CD8-positive, alpha-beta memory T cell (primary cell): ENCODE measurements around the gene PTPN14. TPM values are rescaled to one million over a fixed set of nuclear protein-coding genes. Genes with fewer than 3 reads are reported as not detected.

Source experiments
- CTCF ChIA-PET: fragments of 350-600 bp; sonication (Branson Sonifier 250); formaldehyde crosslinking; loops from one replicate; lab custom pipeline; 2021; ENCODE audit warnings: antibody characterized with exemption; lab: Charles Lee
- POLR2A ChIA-PET: fragments of 350-600 bp; sonication (Branson Sonifier 250); formaldehyde crosslinking; loops from one replicate; lab custom pipeline; 2021; ENCODE audit warnings: antibody characterized with exemption; lab: Charles Lee
- DNase-seq, 5 donors: peaks; one replicate each; pipeline versions ENCODE4 v3.0.0 to v3.0.0-alpha.2; 2020 to 2022; ENCODE audit warnings: mixed read lengths in 1 of 5
- H3K27ac ChIP-seq: one replicate; pipeline ENCODE4 v1.7.0; 2013; ENCODE audit warnings: low read depth, mild to moderate bottlenecking, low read length, moderate library complexity
- H3K27me3 ChIP-seq: 2 replicates; pipeline ENCODE4 v1.7.0; 2013; ENCODE audit warnings: low read length, mild to moderate bottlenecking; ENCODE audit not compliant: insufficient read depth, poor library complexity, severe bottlenecking
- H3K36me3 ChIP-seq: 2 replicates; pipeline ENCODE4 v1.7.0; 2013; ENCODE audit warnings: mild to moderate bottlenecking, low read length, moderate library complexity; ENCODE audit not compliant: insufficient read depth
- H3K4me1 ChIP-seq: 2 replicates; pipeline ENCODE4 v1.7.0; 2013; ENCODE audit warnings: mild to moderate bottlenecking, low read length, moderate library complexity; ENCODE audit not compliant: insufficient read depth
- H3K4me3 ChIP-seq: 2 replicates; pipeline ENCODE4 v1.7.0; 2013; ENCODE audit warnings: mild to moderate bottlenecking, low read length
- H3K9me3 ChIP-seq: 2 replicates; pipeline ENCODE4 v1.7.0; 2013; ENCODE audit warnings: mild to moderate bottlenecking, low read length
- H3K27ac Mint-ChIP-seq, 8 donors: one replicate each; pipeline ENCODE4 v1.8.0; 2020 to 2021; ENCODE audit warnings: mixed read lengths in 8 of 8, mild to moderate bottlenecking in 6 of 8, inconsistent platforms in 3 of 8, moderate library complexity in 3 of 8
- H3K27me3 Mint-ChIP-seq, 2 donors: one replicate each; pipeline ENCODE4 v1.8.0; 2020 to 2021; ENCODE audit warnings: mixed read lengths in 2 of 2, mild to moderate bottlenecking in 1 of 2, moderate library complexity in 1 of 2
- H3K36me3 Mint-ChIP-seq, 3 donors: one replicate each; pipeline ENCODE4 v1.8.0; 2020 to 2021; ENCODE audit warnings: mixed read lengths in 3 of 3, inconsistent platforms in 1 of 3, mild to moderate bottlenecking in 1 of 3
- H3K4me1 Mint-ChIP-seq, 3 donors: one replicate each; pipeline ENCODE4 v1.8.0; 2020 to 2021; ENCODE audit warnings: mixed read lengths in 3 of 3, inconsistent platforms in 1 of 3, mild to moderate bottlenecking in 1 of 3
- H3K4me3 Mint-ChIP-seq, 7 donors: one replicate each; pipeline ENCODE4 v1.8.0; 2020 to 2021; ENCODE audit warnings: mixed read lengths in 7 of 7, mild to moderate bottlenecking in 6 of 7, moderate library complexity in 4 of 7, inconsistent platforms in 2 of 7
- H3K9me3 Mint-ChIP-seq, 5 donors: one replicate each; pipeline ENCODE4 v1.8.0; 2020 to 2022; ENCODE audit warnings: mixed read lengths in 5 of 5, mild to moderate bottlenecking in 3 of 5, moderate library complexity in 2 of 5, inconsistent platforms in 1 of 5
- polyA plus RNA-seq: library from polyadenylated mRNA; unstranded; fragments of 300-500 nt; fragmentation: Illumina TruSeq; gene quantifications from one replicate; pipeline ENCODE4 v1.2.3, GENCODE V29; 2021
- total RNA-seq, 2 experiments: library from RNA; stranded (reverse); gene quantifications; one replicate each; pipeline ENCODE4 v1.2.3, GENCODE V29; 2021

PTPN14 gene
- total and polyA plus RNA-seq, 3 experiments from 2014 or later = 0.70 to 0.91 (median 0.79) TPM

GRCh38 chr1:214367841-214368240 lies 183.6 kb downstream of the PTPN14 start:
- peaks cover 11 to 55% of the 10 kb centered on the region in 2 donors for H3K27me3 Mint-ChIP-seq
- no peaks in the 10 kb centered on the region for H3K4me1 Mint-ChIP-seq
- Histone ChIP-seq H3K27me3 (no peaks in the 10 kb centered on the region), H3K27ac (no peak overlapping the region), H3K4me1 (no peaks in the 10 kb centered on the region), H3K4me3 (no peak overlapping the region), H3K9me3 (no peaks in the 10 kb centered on the region), H3K36me3 (no peaks in the 10 kb centered on the region)
- no peak overlapping the region for H3K27ac Mint-ChIP-seq
- H3K4me3 Mint-ChIP-seq = no peak overlapping the region
- DNase-seq = no peak
- H3K9me3 Mint-ChIP-seq = no peaks in the 10 kb centered on the region
- POLR2A ChIA-PET = no interaction called here
- CTCF ChIA-PET = no interaction called here
- peaks cover 0 to 2% (median 0%) of the 10 kb centered on the region in 3 donors for H3K36me3 Mint-ChIP-seq

GRCh38 chr1:214364786-214365295 lies 186.6 kb downstream of the PTPN14 start:
- Histone ChIP-seq H3K4me3 (no peak overlapping the region), H3K27ac (no peak overlapping the region), H3K4me1 (no peaks in the 10 kb centered on the region), H3K9me3 (no peaks in the 10 kb centered on the region), H3K27me3 (peaks cover 3% of the 10 kb centered on the region), H3K36me3 (no peaks in the 10 kb centered on the region)
- ChIA-PET CTCF (no interaction called here), POLR2A (no interaction called here)
- Mint-ChIP-seq H3K27me3 (peaks cover 12 to 62% of the 10 kb centered on the region in 2 donors), H3K27ac (no peak overlapping the region), H3K4me3 (no peak overlapping the region), H3K9me3 (no peaks in the 10 kb centered on the region), H3K4me1 (no peaks in the 10 kb centered on the region), H3K36me3 (peaks cover 0 to 2% (median 0%) of the 10 kb centered on the region in 3 donors)
- no peak for DNase-seq

GRCh38 chr1:214364386-214364785 lies 187.0 kb downstream of the PTPN14 start:
- H3K9me3 Mint-ChIP-seq = no peaks in the 10 kb centered on the region
- POLR2A ChIA-PET = no interaction called here
- H3K4me1 Mint-ChIP-seq = no peaks in the 10 kb centered on the region

GRCh38 chr1:214363386-214363785 lies 188.0 kb downstream of the PTPN14 start:
- no peaks in the 10 kb centered on the region for H3K4me1 ChIP-seq
- no peak for DNase-seq
- H3K27me3 Mint-ChIP-seq = peaks cover 13 to 61% of the 10 kb centered on the region in 2 donors
- H3K36me3 ChIP-seq = no peaks in the 10 kb centered on the region
- no peak overlapping the region for H3K27ac Mint-ChIP-seq
- no peaks in the 10 kb centered on the region for H3K4me1 Mint-ChIP-seq
- POLR2A ChIA-PET = no interaction called here
- CTCF ChIA-PET = interaction anchor here (0.9 kb wide), 1 partner anchor 35 kb away, joined by 3 read pairs; no protein-coding TSS in a partner anchor
- H3K27me3 ChIP-seq = peaks cover 3% of the 10 kb centered on the region
- no peak overlapping the region for H3K4me3 ChIP-seq
- H3K4me3 Mint-ChIP-seq = no peak overlapping the region
- no peaks in the 10 kb centered on the region for H3K36me3 Mint-ChIP-seq
- H3K9me3 Mint-ChIP-seq = no peaks in the 10 kb centered on the region
- H3K27ac ChIP-seq = no peak overlapping the region
- H3K9me3 ChIP-seq = no peaks in the 10 kb centered on the region

More at GRCh38 chr1:214364386-214364785, 187.0 kb downstream of the PTPN14 start:
- DNase-seq = no peak
- Histone ChIP-seq H3K4me1 (no peaks in the 10 kb centered on the region), H3K9me3 (no peaks in the 10 kb centered on the region), H3K4me3 (no peak overlapping the region), H3K27me3 (peaks cover 3% of the 10 kb centered on the region), H3K27ac (no peak overlapping the region), H3K36me3 (no peaks in the 10 kb centered on the region)
- H3K4me3 Mint-ChIP-seq = no peak overlapping the region
- H3K36me3 Mint-ChIP-seq = peaks cover 0 to under 1% (median 0%) of the 10 kb centered on the region in 3 donors
- CTCF ChIA-PET = no interaction called here
- H3K27me3 Mint-ChIP-seq = peaks cover 14 to 64% of the 10 kb centered on the region in 2 donors
- H3K27ac Mint-ChIP-seq = no peak overlapping the region

- no peaks in the 10 kb centered on the region for H3K36me3 Mint-ChIP-seq
- no peak overlapping the region for H3K4me3 ChIP-seq
- peaks cover 3% of the 10 kb centered on the region for H3K27me3 ChIP-seq
- CTCF ChIA-PET = interaction anchor here (0.9 kb wide), 1 partner anchor 34 kb away, joined by 3 read pairs; no protein-coding TSS in a partner anchor
- H3K9me3 ChIP-seq = no peaks in the 10 kb centered on the region
- POLR2A ChIA-PET = no interaction called here
- H3K4me1 Mint-ChIP-seq = no peaks in the 10 kb centered on the region
- DNase-seq = no peak
- no peak overlapping the region for H3K4me3 Mint-ChIP-seq
- H3K27ac ChIP-seq = no peak overlapping the region
- no peak overlapping the region for H3K27ac Mint-ChIP-seq
- H3K36me3 ChIP-seq = no peaks in the 10 kb centered on the region
- peaks cover 15 to 58% of the 10 kb centered on the region in 2 donors for H3K27me3 Mint-ChIP-seq
- no peaks in the 10 kb centered on the region for H3K4me1 ChIP-seq
- H3K9me3 Mint-ChIP-seq = no peaks in the 10 kb centered on the region
Measured at GRCh38 chr1:214362188-214362882, 189.1 kb downstream of the PTPN14 start.

- H3K27me3 ChIP-seq = peaks cover 3% of the 10 kb centered on the region
- no peaks in the 10 kb centered on the region for H3K4me1 Mint-ChIP-seq
- no peaks in the 10 kb centered on the region for H3K36me3 Mint-ChIP-seq
- H3K27ac ChIP-seq = no peak overlapping the region
- POLR2A ChIA-PET = no interaction called here
- peaks cover 15 to 54% of the 10 kb centered on the region in 2 donors for H3K27me3 Mint-ChIP-seq
- CTCF ChIA-PET = interaction anchor here (0.8 kb wide), 1 partner anchor 29 kb away, joined by 3 read pairs; no protein-coding TSS in a partner anchor
- H3K9me3 ChIP-seq = no peaks in the 10 kb centered on the region
- peak overlapping the region in 1 of 7 donors; percentile 7 for H3K4me3 Mint-ChIP-seq
- no peaks in the 10 kb centered on the region for H3K36me3 ChIP-seq
- peaks cover 0 to 1% (median 0%) of the 10 kb centered on the region in 5 donors for H3K9me3 Mint-ChIP-seq
- no peak overlapping the region for H3K27ac Mint-ChIP-seq
- DNase-seq = no peak
- H3K4me1 ChIP-seq = no peaks in the 10 kb centered on the region
- no peak overlapping the region for H3K4me3 ChIP-seq
Measured at GRCh38 chr1:214361636-214362035, 189.8 kb downstream of the PTPN14 start.

GRCh38 chr1:214360525-214361164 lies 190.8 kb downstream of the PTPN14 start:
- H3K4me1 Mint-ChIP-seq = no peaks in the 10 kb centered on the region
- Histone ChIP-seq H3K4me3 (no peak overlapping the region), H3K36me3 (no peaks in the 10 kb centered on the region), H3K4me1 (no peaks in the 10 kb centered on the region), H3K9me3 (no peaks in the 10 kb centered on the region), H3K27me3 (peaks cover 3% of the 10 kb centered on the region), H3K27ac (no peak overlapping the region)
- no peaks in the 10 kb centered on the region for H3K36me3 Mint-ChIP-seq
- ChIA-PET CTCF (interaction anchor here (0.8 kb wide), 1 partner anchor 28 kb away, joined by 3 read pairs; no protein-coding TSS in a partner anchor), POLR2A (no interaction called here)
- DNase-seq = no peak
- peaks cover 15 to 48% of the 10 kb centered on the region in 2 donors for H3K27me3 Mint-ChIP-seq
- no peak overlapping the region for H3K27ac Mint-ChIP-seq
- peaks cover 0 to 1% (median 0%) of the 10 kb centered on the region in 5 donors for H3K9me3 Mint-ChIP-seq
- no peak overlapping the region for H3K4me3 Mint-ChIP-seq

- Histone ChIP-seq H3K27me3 (peaks cover 3% of the 10 kb centered on the region), H3K9me3 (no peaks in the 10 kb centered on the region), H3K4me1 (no peaks in the 10 kb centered on the region), H3K36me3 (no peaks in the 10 kb centered on the region), H3K4me3 (no peak overlapping the region), H3K27ac (no peak overlapping the region)
- ChIA-PET CTCF (interaction anchor here (1.2 kb wide), 1 partner anchor 9 kb away, joined by 3 read pairs; no protein-coding TSS in a partner anchor), POLR2A (no interaction called here)
- peaks cover 0 to 1% (median 0%) of the 10 kb centered on the region in 5 donors for H3K9me3 Mint-ChIP-seq
- no peak overlapping the region for H3K27ac Mint-ChIP-seq
- H3K27me3 Mint-ChIP-seq = peaks cover 14 to 48% of the 10 kb centered on the region in 2 donors
- no peak for DNase-seq
- no peaks in the 10 kb centered on the region for H3K36me3 Mint-ChIP-seq
- H3K4me1 Mint-ChIP-seq = no peaks in the 10 kb centered on the region
- no peak overlapping the region for H3K4me3 Mint-ChIP-seq
Measured at GRCh38 chr1:214360116-214360515, 191.3 kb downstream of the PTPN14 start.
